OCI-LY7 (cell line): ENCODE results near the gene SOX8. TPM values are rescaled to one million over a fixed set of nuclear protein-coding genes. Genes with fewer than 3 reads are reported as not detected.

Experiments
- BruUV-seq: library from RNA; stranded (reverse); fragments of 400-500 nt; replicated peaks from 2 replicates; lab custom pipeline; 2021; lab: Mats Ljungman, UMichigan
- CTCF ChIA-PET: fragments of 300-600 bp; sonication (Branson Sonifier 250); formaldehyde crosslinking; loops from one replicate; lab custom pipeline; 2022; ENCODE audit warnings: antibody characterized with exemption; ENCODE audit not compliant: unreplicated experiment; lab: Charles Lee
- POLR2A ChIA-PET: fragments of 300-600 bp; sonication (Branson Sonifier 250); formaldehyde crosslinking; loops from one replicate; lab custom pipeline; 2022; ENCODE audit warnings: antibody characterized with exemption; lab: Charles Lee
- DNase-seq: peaks from one replicate; pipeline ENCODE4 v3.0.0-alpha.2; 2015; ENCODE audit warnings: low spot score
- H2AFZ ChIP-seq: fragments of 200-600 bp; sonication (generic), shearing (Covaris generic); 2 replicates; pipeline ENCODE4 v1.6.1; 2014; ENCODE audit warnings: mild to moderate bottlenecking, antibody characterized with exemption, low read length, moderate library complexity
- H3K27ac ChIP-seq: fragments of 200-600 bp; sonication (generic); 2 replicates; pipeline ENCODE4 v1.5.1; 2014; ENCODE audit warnings: mixed run types, low read depth, mild to moderate bottlenecking, moderate library complexity, low read length, inconsistent platforms; ENCODE audit not compliant: poor library complexity, severe bottlenecking
- H3K36me3 ChIP-seq: fragments of 200-600 bp; sonication (generic); 2 replicates; pipeline ENCODE4 v1.6.1; 2014; ENCODE audit warnings: mild to moderate bottlenecking, antibody characterized with exemption, low read length, moderate library complexity, mixed read lengths; ENCODE audit not compliant: insufficient read depth
- H3K4me1 ChIP-seq: fragments of 200-600 bp; sonication (generic); 2 replicates; pipeline ENCODE4 v1.5.1; 2014; ENCODE audit warnings: mild to moderate bottlenecking, low read length; ENCODE audit not compliant: insufficient read depth, poor library complexity, severe bottlenecking
- H3K4me2 ChIP-seq: fragments of 200-600 bp; sonication (generic); 2 replicates; pipeline ENCODE4 v1.6.1; 2014; ENCODE audit warnings: mild to moderate bottlenecking, low read length
- H3K4me3 ChIP-seq: fragments of 200-600 bp; sonication (generic); 2 replicates; pipeline ENCODE4 v1.5.1; 2014; ENCODE audit warnings: mild to moderate bottlenecking, low read depth, low read length; ENCODE audit not compliant: poor library complexity, severe bottlenecking
- H3K79me2 ChIP-seq: fragments of 200-600 bp; sonication (generic); 2 replicates; pipeline ENCODE4 v1.6.1; 2016; ENCODE audit warnings: low read depth, mild to moderate bottlenecking, low read length, moderate library complexity, mixed read lengths; ENCODE audit not compliant: insufficient read depth
- H3K9me2 ChIP-seq: fragments of 200-600 bp; sonication (generic); 2 replicates; pipeline ENCODE4 v1.6.1; 2016; ENCODE audit warnings: mild to moderate bottlenecking, low read length, mixed read lengths; ENCODE audit not compliant: insufficient read depth
- H3K9me3 ChIP-seq: fragments of 200-600 bp; sonication (generic); 2 replicates; pipeline ENCODE4 v1.6.1; 2014; ENCODE audit warnings: mild to moderate bottlenecking, mixed run types, low read length, mixed read lengths
- H4K20me1 ChIP-seq: fragments of 200-600 bp; sonication (generic); 2 replicates; pipeline ENCODE4 v1.6.1; 2014; ENCODE audit warnings: mild to moderate bottlenecking, antibody characterized with exemption, low read length, moderate library complexity, mixed read lengths; ENCODE audit not compliant: insufficient read depth
- CTCF ChIP-seq: fragments of 200-600 bp; sonication (generic); conservative IDR thresholded peaks from 2 replicates; pipeline ENCODE4 v1.5.1; 2014; ENCODE audit warnings: mild to moderate bottlenecking, antibody characterized with exemption, low read length, moderate library complexity, mixed read lengths
- EZH2phosphoT487 ChIP-seq: fragments of 200-600 bp; sonication (generic); IDR thresholded peaks from 2 replicates; pipeline ENCODE4 v1.6.1; 2018; ENCODE audit warnings: low read depth, borderline replicate concordance, mild to moderate bottlenecking, mixed run types, antibody characterized with exemption, low read length, moderate library complexity, mixed read lengths
- intact Hi-C: fragments of 100-400 bp; cut with micrococcal nuclease; formaldehyde crosslinking; loops from one replicate; pipeline ENCODE4 v1.10.0; 2022; ENCODE audit not compliant: unreplicated experiment
- total RNA-seq, 2 experiments: library from RNA; depleted of rRNA in 1 of 2; stranded (reverse); fragments of >200 nt in 1 of 2; shearing (Covaris generic) in 1 of 2; gene quantifications; 2 replicates each; pipeline ENCODE4 v1.2.3, GENCODE V29; 2014 to 2022

SOX8 gene
- total RNA-seq, 2 experiments from 2014 or later: 0.85 to 2.4 TPM

GRCh38 chr16:937723-938122 lies 43.8 kb upstream of the SOX8 start:
- no peaks in the 10 kb centered on the region for H4K20me1 ChIP-seq
- peaks cover 17% of the 10 kb centered on the region for H3K36me3 ChIP-seq
- no peaks in the 10 kb centered on the region for H3K79me2 ChIP-seq
- H3K9me3 ChIP-seq: peaks cover 13% of the 10 kb centered on the region
- TF ChIP-seq EZH2phosphoT487: no peak
- TF ChIP-seq CTCF: no peak
- CTCF ChIA-PET: no interaction called here
- no peak for DNase-seq
- no peaks in the 10 kb centered on the region for H3K9me2 ChIP-seq
- no peaks in the 10 kb centered on the region for H3K4me1 ChIP-seq
- no peak overlapping the region for H3K4me2 ChIP-seq
- no TSS peak for BruUV-seq
- no peak overlapping the region for H3K4me3 ChIP-seq
- no peak overlapping the region for H3K27ac ChIP-seq
- intact Hi-C loops: no loop called here
- POLR2A ChIA-PET: no interaction called here
- no peak overlapping the region for H2AFZ ChIP-seq

GRCh38 chr16:938136-938535 lies 43.4 kb upstream of the SOX8 start:
- DNase-seq: no peak
- no peaks in the 10 kb centered on the region for H3K4me1 ChIP-seq
- no peaks in the 10 kb centered on the region for H4K20me1 ChIP-seq
- no peak overlapping the region for H2AFZ ChIP-seq
- no peak overlapping the region for H3K27ac ChIP-seq
- peaks cover 14% of the 10 kb centered on the region for H3K9me3 ChIP-seq
- H3K4me2 ChIP-seq: no peak overlapping the region
- no peaks in the 10 kb centered on the region for H3K79me2 ChIP-seq
- H3K4me3 ChIP-seq: no peak overlapping the region
- ChIA-PET POLR2A (no interaction called here), CTCF (no interaction called here)
- intact Hi-C loops: no loop called here
- H3K36me3 ChIP-seq: peaks cover 18% of the 10 kb centered on the region
- H3K9me2 ChIP-seq: no peaks in the 10 kb centered on the region
- no peak for TF ChIP-seq EZH2phosphoT487
- no peak for TF ChIP-seq CTCF
- no TSS peak for BruUV-seq

GRCh38 chr16:938752-939151 lies 42.8 kb upstream of the SOX8 start:
- intact Hi-C loops: no loop called here
- no peak for TF ChIP-seq EZH2phosphoT487
- TF ChIP-seq CTCF: no peak

More at GRCh38 chr16:938752-939151, 42.8 kb upstream of the SOX8 start:
- Histone ChIP-seq H3K4me1 (no peaks in the 10 kb centered on the region), H3K27ac (no peak overlapping the region), H3K79me2 (no peaks in the 10 kb centered on the region), H2AFZ (no peak overlapping the region), H3K9me2 (no peaks in the 10 kb centered on the region), H4K20me1 (no peaks in the 10 kb centered on the region), H3K4me2 (no peak overlapping the region), H3K4me3 (no peak overlapping the region), H3K36me3 (peaks cover 19% of the 10 kb centered on the region), H3K9me3 (peaks cover 14% of the 10 kb centered on the region)
- ChIA-PET CTCF (no interaction called here), POLR2A (no interaction called here)
- DNase-seq: no peak
- BruUV-seq: no TSS peak
